Muscle of leg (tissue), 11 donors: ENCODE measurements around the gene UBE2F. TPM values are rescaled to one million over a fixed set of nuclear protein-coding genes. Genes with fewer than 3 reads are reported as not detected.
"Not testable (repeated sequence)": the region's sequence is repeated elsewhere in the genome, so short reads cannot be mapped to it uniquely, and the experiment has no call there.

ENCODE experiments used
- DNase-seq: peaks from one replicate; pipeline ENCODE4 v3.0.0; 2013
- H3K27ac ChIP-seq: one replicate; pipeline ENCODE4 v1.5.1; 2013; ENCODE audit warnings: mild to moderate bottlenecking, low read length, control low read depth
- H3K27me3 ChIP-seq: one replicate; pipeline ENCODE4 v1.6.1; 2013; ENCODE audit warnings: low read length; ENCODE audit not compliant: control insufficient read depth, insufficient read depth
- H3K36me3 ChIP-seq: one replicate; pipeline ENCODE4 v1.6.1; 2013; ENCODE audit warnings: low read length; ENCODE audit not compliant: control insufficient read depth, insufficient read depth
- H3K4me1 ChIP-seq: one replicate; pipeline ENCODE4 v1.6.1; 2013; ENCODE audit warnings: low read length; ENCODE audit not compliant: control insufficient read depth, insufficient read depth
- H3K4me3 ChIP-seq: one replicate; pipeline ENCODE4 v1.5.1; 2013; ENCODE audit warnings: low read length, control low read depth
- H3K9me3 ChIP-seq: replicated peaks from 2 replicates; pipeline ENCODE4 v1.6.1; 2013; ENCODE audit warnings: low read depth, low read length; ENCODE audit not compliant: control insufficient read depth
- WGBS: methylation state at CpG from one replicate; pipeline ENCODE4 v1.1.5; 2013; ENCODE audit warnings: missing lambda C conversion rate; ENCODE audit not compliant: insufficient coverage; 5-methylcytosine and 5-hydroxymethylcytosine counted together
- polyA plus RNA-seq, 8 donors: library from polyadenylated mRNA; unstranded; fragments of 120-200 nt; gene quantifications; one replicate each; pipeline versions ENCODE4 v1.2.1 to v1.2.3, GENCODE V29; 2013; ENCODE audit warnings: inconsistent platforms in 1 of 8, low replicate concordance in 1 of 8; ENCODE audit not compliant: insufficient read length in 8 of 8, insufficient read depth in 1 of 8
- total RNA-seq: library from RNA; stranded (reverse); fragments of 120-200 nt; gene quantifications from one replicate; pipeline ENCODE4 v1.2.4, GENCODE V29; 2013

Gene UBE2F
- total and polyA plus RNA-seq, 9 donors, result 31.8 to 42.6 (median 38.7) TPM

GRCh38 chr2:238040918-238041317 lies 74.1 kb downstream of the UBE2F start:
- 79% methylated on average over 8 of the region's 9 CpGs for WGBS
- Histone ChIP-seq H3K9me3 (no peaks in the 10 kb centered on the region), H3K4me3 (no peak overlapping the region), H3K27ac (no peak overlapping the region), H3K27me3 (no peaks in the 10 kb centered on the region), H3K36me3 (peaks cover 65% of the 10 kb centered on the region), H3K4me1 (no peaks in the 10 kb centered on the region)
- no peak for DNase-seq

DNA sequence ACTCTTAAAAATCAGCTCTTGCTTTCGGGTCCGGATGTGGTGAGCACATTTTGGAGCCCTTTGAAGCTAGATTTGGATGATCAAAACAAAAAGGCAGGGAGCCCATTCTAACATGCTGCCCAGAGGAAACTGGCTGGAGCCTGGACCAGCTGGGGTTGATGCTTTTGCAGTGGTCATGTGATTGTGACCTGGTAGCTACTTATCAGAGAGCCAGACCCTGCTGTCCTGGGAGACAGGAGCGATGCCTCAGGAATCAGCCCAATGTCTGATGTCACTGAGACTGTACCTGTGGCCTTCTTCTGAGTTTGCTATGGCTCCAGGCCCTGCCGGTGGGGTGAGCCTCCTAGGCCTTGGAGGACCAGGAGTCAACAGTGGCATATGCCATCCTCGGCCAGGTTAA lies 75.3 kb downstream of the UBE2F start:
- Histone ChIP-seq H3K4me3 (no peak overlapping the region), H3K36me3 (peaks cover 59% of the 10 kb centered on the region), H3K9me3 (no peaks in the 10 kb centered on the region), H3K27ac (no peak overlapping the region), H3K27me3 (no peaks in the 10 kb centered on the region), H3K4me1 (no peaks in the 10 kb centered on the region)
- no peak for DNase-seq
- 91% methylated on average over 5 of the region's 5 CpGs for WGBS

DNA sequence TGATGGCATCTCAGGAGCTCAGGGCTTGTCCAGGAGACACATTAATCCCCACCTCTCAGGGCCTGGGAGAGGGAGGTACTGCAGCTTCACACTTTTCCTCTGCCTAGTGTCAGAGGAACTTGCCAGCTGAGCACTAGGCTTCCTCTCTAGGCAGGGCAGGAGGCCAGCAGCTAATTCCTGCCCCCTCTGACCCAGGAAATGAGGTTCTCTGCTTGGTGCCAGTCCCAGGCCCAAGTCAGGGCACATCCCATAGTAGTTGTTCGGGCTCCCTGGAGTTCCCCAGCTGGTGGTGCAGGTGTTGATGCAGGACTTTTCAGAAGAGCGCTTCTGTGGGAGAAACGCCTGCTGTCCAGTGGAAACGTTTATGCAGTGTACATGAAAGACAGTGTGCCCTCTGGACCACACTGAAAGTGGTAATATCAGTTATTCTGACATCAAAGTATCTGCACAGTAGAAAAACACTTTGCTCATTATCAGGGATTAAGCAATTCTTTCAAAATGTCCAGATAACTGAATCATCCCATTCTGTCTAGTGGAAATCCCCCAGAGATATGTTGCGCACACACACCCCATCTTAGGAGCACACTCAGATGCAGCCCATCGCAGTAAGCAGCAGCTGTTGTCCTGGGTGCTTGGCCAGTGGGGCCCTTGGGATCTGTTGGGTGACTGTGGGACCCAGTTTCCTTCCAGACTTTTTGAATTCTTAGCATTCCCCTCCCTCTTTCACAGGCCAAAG lies 76.2 kb downstream of the UBE2F start:
- H3K36me3 ChIP-seq, result peaks cover 50% of the 10 kb centered on the region
- 92% methylated on average over 2 of the region's 6 CpGs for WGBS

GRCh38 chr2:238043851-238044250 lies 77.0 kb downstream of the UBE2F start:
- Histone ChIP-seq H3K27ac (no peak overlapping the region), H3K4me1 (no peaks in the 10 kb centered on the region), H3K27me3 (no peaks in the 10 kb centered on the region), H3K36me3 (peaks cover 43% of the 10 kb centered on the region), H3K9me3 (no peaks in the 10 kb centered on the region), H3K4me3 (no peak overlapping the region)
- no peak for DNase-seq
- 86% methylated on average over 6 of the region's 6 CpGs for WGBS

More for the DNA sequence above, 76.2 kb downstream of the UBE2F start:
- Histone ChIP-seq H3K27ac (no peak overlapping the region), H3K27me3 (no peaks in the 10 kb centered on the region), H3K4me3 (no peak overlapping the region), H3K4me1 (no peaks in the 10 kb centered on the region), H3K9me3 (no peaks in the 10 kb centered on the region)
- DNase-seq, result no peak

- no peak for DNase-seq
- Histone ChIP-seq H3K27me3 (no peaks in the 10 kb centered on the region), H3K4me1 (no peaks in the 10 kb centered on the region), H3K36me3 (peaks cover 29% of the 10 kb centered on the region), H3K9me3 (no peaks in the 10 kb centered on the region), H3K27ac (no peak overlapping the region), H3K4me3 (no peak overlapping the region)
Observed at GRCh38 chr2:238045575-238045974, 78.8 kb downstream of the UBE2F start.

DNA sequence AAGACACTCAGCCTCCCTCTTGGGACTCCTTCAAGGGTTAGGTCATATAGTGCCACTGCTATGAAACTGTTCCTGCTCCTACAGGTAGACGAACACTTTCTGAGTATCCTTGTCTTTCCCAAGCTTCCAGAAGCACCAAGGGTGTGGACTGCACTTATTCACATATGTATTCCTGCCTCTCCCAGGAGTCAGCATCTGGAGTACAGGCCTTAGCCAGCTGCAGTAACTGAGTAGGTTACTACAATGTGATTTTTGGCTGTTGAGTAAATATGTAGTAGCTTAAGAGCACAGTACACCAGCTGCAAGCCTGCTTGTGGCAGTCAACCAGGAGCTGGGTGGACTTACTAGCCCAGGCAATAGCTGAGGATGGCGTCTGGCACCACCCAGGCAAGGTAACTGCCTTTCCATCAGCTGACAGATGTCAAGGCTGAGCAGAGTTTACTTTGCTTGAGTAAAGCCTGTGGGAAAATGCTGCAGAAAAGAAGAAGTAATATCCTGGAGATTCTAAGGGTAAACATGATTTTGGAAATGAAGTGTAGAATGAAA lies 80.0 kb downstream of the UBE2F start:
- Histone ChIP-seq H3K27me3 (no peaks in the 10 kb centered on the region), H3K4me3 (no peak overlapping the region), H3K9me3 (no peaks in the 10 kb centered on the region), H3K36me3 (peaks cover 24% of the 10 kb centered on the region), H3K27ac (no peak overlapping the region), H3K4me1 (no peaks in the 10 kb centered on the region)
- DNase-seq, result no peak
- 85% methylated on average over 2 of the region's 2 CpGs for WGBS

DNA sequence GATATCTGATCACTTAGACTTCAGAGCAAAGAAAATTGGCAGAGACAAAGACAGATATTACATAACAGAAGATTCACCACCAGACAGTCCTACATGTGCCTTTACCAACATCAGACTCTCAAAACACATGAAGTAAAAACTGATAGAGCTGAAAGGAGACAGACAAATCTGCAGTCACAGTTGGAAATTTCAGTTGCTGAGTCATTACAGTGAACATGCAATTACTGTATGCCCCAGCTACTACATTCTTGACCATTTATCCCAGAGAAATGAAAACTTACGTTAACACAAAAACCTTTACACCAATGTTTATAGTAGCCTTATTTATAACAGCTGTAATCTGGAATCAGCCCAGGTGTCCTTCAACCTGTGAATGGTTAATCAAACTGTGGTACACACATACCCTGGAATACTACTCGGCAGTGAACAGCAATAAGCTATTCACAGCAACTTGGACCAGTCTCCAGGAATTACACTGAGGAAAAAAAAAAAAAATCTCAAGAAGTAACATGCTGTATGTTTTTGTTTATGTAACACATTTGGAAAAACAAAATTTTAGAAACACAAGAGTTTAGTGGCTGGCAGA lies 86.5 kb downstream of the UBE2F start:
- no peaks in the 10 kb centered on the region for H3K9me3 ChIP-seq
- no peak for DNase-seq
- no peaks in the 10 kb centered on the region for H3K36me3 ChIP-seq
- peaks cover 2% of the 10 kb centered on the region for H3K27me3 ChIP-seq
- H3K4me3 ChIP-seq, result no peak overlapping the region
- H3K4me1 ChIP-seq, result no peaks in the 10 kb centered on the region
- no CpG with 5 or more reads among the region's 2 CpGs for WGBS
- H3K27ac ChIP-seq, result no peak overlapping the region

DNA sequence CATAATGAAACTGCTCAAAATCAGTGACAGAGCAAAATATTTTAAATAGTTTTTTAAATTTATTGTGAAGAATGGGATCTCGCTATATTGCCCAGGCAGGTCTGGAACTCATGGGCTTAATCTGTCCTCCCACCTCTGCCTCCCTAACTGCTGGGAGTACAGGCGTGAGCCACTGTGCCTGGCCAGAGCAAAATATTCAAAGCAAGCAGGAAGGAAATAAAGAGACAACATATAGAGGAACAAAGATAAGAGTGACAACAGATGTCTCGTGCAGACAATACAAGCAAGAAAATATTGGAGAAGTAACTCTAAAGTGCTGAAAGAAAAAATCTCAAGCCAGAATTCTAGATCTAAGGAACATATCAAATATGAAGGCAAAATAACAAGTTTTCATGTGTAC lies 89.0 kb downstream of the UBE2F start:
- no peak overlapping the region for H3K27ac ChIP-seq
- DNase-seq, result no peak
- H3K9me3 ChIP-seq, result no peaks in the 10 kb centered on the region
- WGBS, result no CpG with 5 or more reads among the region's 3 CpGs
- peaks cover 2% of the 10 kb centered on the region for H3K27me3 ChIP-seq
- peaks cover 9% of the 10 kb centered on the region for H3K4me1 ChIP-seq
- H3K4me3 ChIP-seq, result no peak overlapping the region
- no peaks in the 10 kb centered on the region for H3K36me3 ChIP-seq

DNA sequence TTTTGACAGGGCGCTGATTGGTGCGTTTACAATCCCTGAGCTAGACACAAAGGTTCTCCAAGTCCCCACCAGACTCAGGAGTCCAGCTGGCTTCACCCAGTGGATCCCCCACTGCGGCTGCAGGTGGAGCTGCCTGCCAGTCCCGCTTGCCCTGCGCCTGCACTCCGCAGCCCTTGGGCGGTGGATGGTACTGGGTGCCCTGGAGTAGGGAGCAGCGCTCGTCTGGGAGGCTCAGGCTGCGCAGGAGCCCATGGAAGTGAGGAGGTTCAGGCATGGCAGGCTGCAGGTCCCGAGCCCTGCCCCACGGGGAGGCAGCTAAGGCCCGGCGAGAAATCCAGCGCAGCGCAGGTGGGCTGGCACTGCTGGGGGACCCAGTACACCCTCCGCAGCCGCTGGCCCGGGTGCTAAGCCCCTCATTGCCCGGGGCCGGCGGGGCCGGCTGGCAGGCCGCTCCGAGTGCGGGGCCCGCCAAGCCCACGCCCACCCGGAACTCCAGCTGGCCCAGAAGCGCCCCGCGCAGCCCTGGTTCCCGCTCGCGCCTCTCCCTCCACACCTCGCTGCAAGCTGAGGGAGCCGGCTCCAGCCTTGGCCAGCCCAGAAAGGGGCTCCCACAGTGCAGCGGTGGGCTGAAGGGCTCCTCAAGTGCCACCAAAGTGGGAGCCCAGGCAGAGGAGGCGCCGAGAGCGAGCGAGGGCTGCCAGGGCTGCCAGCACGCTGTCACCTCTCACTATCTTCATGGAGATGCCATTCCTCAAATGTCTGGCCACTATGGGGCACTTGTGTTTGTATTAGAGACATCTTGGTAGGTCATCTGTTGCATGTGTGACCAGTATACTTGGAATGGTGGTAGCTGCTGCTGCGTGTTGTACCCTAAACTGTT lies 91.1 kb downstream of the UBE2F start:
- H3K4me3 ChIP-seq, H3K36me3 ChIP-seq, DNase-seq, H3K27ac ChIP-seq, H3K27me3 ChIP-seq, H3K9me3 ChIP-seq: not testable (repeated sequence)
- H3K4me1 ChIP-seq, result peaks cover 17% of the 10 kb centered on the region
- 88% methylated on average over 30 of the region's 44 CpGs for WGBS

GRCh38 chr2:238059505-238059904 lies 92.7 kb downstream of the UBE2F start:
- 77% methylated on average over 2 of the region's 3 CpGs for WGBS
- Histone ChIP-seq H3K9me3 (no peaks in the 10 kb centered on the region), H3K36me3 (no peaks in the 10 kb centered on the region), H3K27me3 (peaks cover 2% of the 10 kb centered on the region), H3K4me3 (peak overlapping the region; percentile 77), H3K27ac (no peak overlapping the region), H3K4me1 (peaks cover 22% of the 10 kb centered on the region)
- no peak for DNase-seq
